Thyroid gland (tissue), 4 donors: ENCODE data around the gene ARMH2.

Experiments
- CTCF ChIP-seq, 6 experiments: fragments of 200-600 bp in 3 of 6; fragments of 450-650 bp in 3 of 6; sonication (generic) in 3 of 6; IDR thresholded peaks; one replicate each; pipeline ENCODE4 v1.5.1; 2016 to 2019; ENCODE audit warnings: antibody characterized with exemption in 6 of 6, mild to moderate bottlenecking in 2 of 6, inconsistent platforms in 1 of 6, moderate library complexity in 1 of 6
- POLR2A ChIP-seq, 2 donors: fragments of 450-650 bp; IDR thresholded peaks; one replicate each; pipeline ENCODE4 v1.6.1; 2017; ENCODE audit warnings: antibody characterized with exemption in 2 of 2, mild to moderate bottlenecking in 2 of 2, moderate library complexity in 1 of 2

GRCh38 chr6:24766680-24767462 is 31.8 kb downstream of the ARMH2 start:
- no peak for TF ChIP-seq POLR2A (IDR thresholded peaks at IDR 0.05)
- TF ChIP-seq CTCF (IDR thresholded peaks at IDR 0.05): peak in 4 of 6 experiments; percentile 25 to 56 (median 55)
